Measurements from ENCODE around the gene MIOX. TPM values are rescaled to one million over a fixed set of nuclear protein-coding genes. Genes with fewer than 3 reads are reported as not detected.

MIOX gene
- total RNA-seq (2021; ENCODE audit: unreplicated experiment) (0.39 TPM), Bru-seq, nascent RNA (percentile 18 among the genes with signal in this experiment), BruChase-seq, experiment 1, labeled RNA remaining after a 6-hour chase (percentile 38 among the genes with signal in this experiment), BruChase-seq, experiment 2, labeled RNA remaining after a 2-hour chase (percentile 28 among the genes with signal in this experiment)
- 0.17 and 0.56 TPM in 2 replicates for polyA plus RNA-seq (2012)
- long read RNA-seq = 0 reads

DNA sequence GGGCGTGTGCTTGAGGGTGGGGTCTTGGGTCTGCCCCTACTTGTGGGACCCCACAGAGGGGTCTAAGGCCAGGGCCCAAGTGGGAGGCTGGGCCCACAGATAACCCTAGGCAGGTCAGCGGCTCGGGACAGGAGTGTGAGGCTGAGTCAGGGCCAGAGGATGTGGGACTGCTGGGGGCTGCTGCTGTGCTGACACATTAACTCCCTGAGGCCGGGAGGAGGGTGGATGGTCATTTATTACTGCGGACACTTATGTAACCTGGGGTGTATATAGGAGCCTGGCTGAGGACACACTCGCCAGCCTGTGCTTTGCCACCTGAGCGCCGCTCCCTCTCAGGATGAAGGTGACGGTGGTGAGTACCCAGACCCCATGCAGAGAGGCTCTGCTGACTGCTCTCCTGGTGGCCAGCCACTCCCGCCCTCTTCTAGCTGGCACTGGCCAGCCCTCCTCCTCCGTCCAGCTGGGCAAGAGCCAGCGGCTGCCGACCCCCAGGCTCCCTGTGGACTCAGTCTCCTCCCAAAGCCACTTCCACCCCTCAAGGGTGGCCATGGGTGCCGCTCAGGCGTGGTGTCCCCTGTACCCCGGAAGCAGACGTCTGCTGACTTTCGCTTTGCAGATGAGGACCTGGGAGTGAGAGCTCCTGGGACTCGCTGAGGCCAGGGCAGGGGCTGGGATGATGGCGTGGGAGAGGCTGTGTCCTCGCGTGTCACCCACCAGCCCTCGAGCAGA is at the start of gene MIOX:
Gene MIOX (plus strand): TSS at position 299 of the 729 bp plus-strand sequence. CDS start 39 bp downstream, at position 338.
- ChIA-PET CTCF (interaction anchor here (0.9 kb wide), 1 partner anchor 11 kb away, joined by 3 read pairs; no protein-coding TSS in a partner anchor), RAD21 (ENCODE audit: low non-redundant PET in 1 of 2, low total read pairs in 2 of 2, uncharacterized antibody in 2 of 2, unreplicated experiment in 2 of 2) (no interaction called here), POLR2A (no interaction called here)
- Histone ChIP-seq H2AFZ (ENCODE audit: low read depth, low read length, poor library complexity, severe bottlenecking) (no peak within 1 kb of the TSS), H3K79me2 (ENCODE audit: insufficient read depth, low read length) (no peaks in the 10 kb centered on the region), H4K20me1 (ENCODE audit: insufficient read depth) (no peaks in the 10 kb centered on the region), H3K4me1 (ENCODE audit: control insufficient read depth in 1 of 2, insufficient read depth in 2 of 2, low read length in 2 of 2) (peaks cover 6 to 25% of the 10 kb centered on the region in 2 experiments; a peak in 3 of 4 replicates), H3K4me2 (ENCODE audit: low read length) (no peak within 1 kb of the TSS), H3K36me3 (ENCODE audit: control insufficient read depth in 1 of 2, insufficient read depth in 2 of 2, low read length in 2 of 2) (no peaks in the 10 kb centered on the region), H3K4me3 (replicated peaks in 1 of 2; ENCODE audit: low read depth in 1 of 2, low read length in 2 of 2) (no peak within 1 kb of the TSS), H3K9me3 (ENCODE audit: control insufficient read depth in 1 of 2, insufficient read depth in 1 of 2, low read depth in 1 of 2, low read length in 2 of 2) (no peaks in the 10 kb centered on the region), H3K27me3 (ENCODE audit: insufficient read depth, low read length) (no peaks in the 10 kb centered on the region), H3K9ac (ENCODE audit: low read length) (no peak within 1 kb of the TSS), H3K27ac (ENCODE audit: low read depth, low read length) (no peak within 1 kb of the TSS; the same call in 1 of the 2 replicates), H3K9me2 (ENCODE audit: insufficient read depth) (no peaks in the 10 kb centered on the region)
- no peak for ATAC-seq
- no peak for DNase-seq (ENCODE audit: low read depth, low spot score)
- intact Hi-C loops (cut with micrococcal nuclease) = no loop called here
- BruUV-seq (replicated peaks) = no TSS peak
- TF ChIP-seq ATF3 (IDR thresholded peaks at IDR 0.05) (no peak), ZNF274 (IDR thresholded peaks at IDR 0.05; ENCODE audit: low read depth, low read length) (no peak), TCF7L2 (IDR thresholded peaks at IDR 0.05; ENCODE audit: borderline replicate concordance, extremely low read depth, insufficient read depth, insufficient read length) (no peak)

DNA sequence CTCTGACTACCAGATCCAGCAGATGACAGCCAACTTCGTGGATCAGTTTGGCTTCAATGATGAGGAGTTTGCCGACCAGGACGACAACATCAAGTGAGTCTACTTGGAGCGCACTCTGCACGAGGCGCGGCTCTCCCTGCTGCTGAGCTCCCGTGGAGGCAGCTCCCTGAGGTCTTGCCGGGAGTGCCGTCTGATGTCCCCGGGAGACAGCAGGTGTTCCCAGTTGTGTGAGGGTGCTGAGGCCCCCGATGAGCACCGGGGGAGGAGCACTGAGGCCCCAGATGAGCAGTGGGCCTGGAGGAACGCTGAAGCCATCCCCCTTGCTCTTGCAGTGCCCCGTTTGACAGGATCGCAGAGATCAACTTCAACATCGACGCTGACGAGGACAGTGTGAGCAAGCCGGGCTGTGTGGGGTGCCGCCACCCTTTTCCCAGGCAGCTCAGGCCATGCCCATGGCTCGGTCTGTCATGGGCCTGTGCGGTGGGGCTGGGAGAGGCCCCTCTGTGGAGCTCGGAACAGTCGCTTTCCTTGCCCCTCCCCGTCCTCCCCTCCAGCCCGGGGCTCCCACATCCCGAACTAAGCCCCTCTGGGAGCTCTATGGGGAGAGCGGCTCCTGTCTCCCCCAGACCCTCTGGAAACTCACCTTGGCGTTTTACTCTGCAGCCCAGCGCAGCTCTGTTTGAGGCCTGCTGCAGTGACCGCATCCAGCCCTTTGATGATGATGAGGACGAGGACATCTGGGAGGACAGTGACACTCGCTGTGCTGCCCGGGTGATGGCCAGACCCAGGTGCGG is 49.0 kb upstream of the MIOX start:
- H3K27ac ChIP-seq (ENCODE audit: low read depth, low read length) = no peak overlapping the region
- ATAC-seq (no peak), DNase-seq (ENCODE audit: low read depth, low spot score) (no peak)
- no TSS peak for BruUV-seq (replicated peaks)
- no peak overlapping the region for H3K9ac ChIP-seq (ENCODE audit: low read length)
- H4K20me1 ChIP-seq (ENCODE audit: insufficient read depth) = no peaks in the 10 kb centered on the region
- ChIA-PET POLR2A (no interaction called here), RAD21 (ENCODE audit: low non-redundant PET in 1 of 2, low total read pairs in 2 of 2, uncharacterized antibody in 2 of 2, unreplicated experiment in 2 of 2) (no interaction called here), CTCF (no interaction called here)
- H3K4me3 ChIP-seq (replicated peaks in 1 of 2; ENCODE audit: low read depth in 1 of 2, low read length in 2 of 2) = no peak overlapping the region
- no peaks in the 10 kb centered on the region for H3K4me1 ChIP-seq (ENCODE audit: control insufficient read depth in 1 of 2, insufficient read depth in 2 of 2, low read length in 2 of 2)
- H3K79me2 ChIP-seq (ENCODE audit: insufficient read depth, low read length) = no peaks in the 10 kb centered on the region
- H3K27me3 ChIP-seq (ENCODE audit: insufficient read depth, low read length) = no peaks in the 10 kb centered on the region
- peaks cover 5 to 8% of the 10 kb centered on the region in 2 experiments; a peak in 2 of 4 replicates for H3K36me3 ChIP-seq (ENCODE audit: control insufficient read depth in 1 of 2, insufficient read depth in 2 of 2, low read length in 2 of 2)
- H3K9me2 ChIP-seq (ENCODE audit: insufficient read depth) = no peaks in the 10 kb centered on the region
- no peak overlapping the region for H2AFZ ChIP-seq (ENCODE audit: low read depth, low read length, poor library complexity, severe bottlenecking)
- no peaks in the 10 kb centered on the region for H3K9me3 ChIP-seq (ENCODE audit: control insufficient read depth in 1 of 2, insufficient read depth in 1 of 2, low read depth in 1 of 2, low read length in 2 of 2)
- intact Hi-C loops (cut with micrococcal nuclease) = no loop called here
- H3K4me2 ChIP-seq (ENCODE audit: low read length) = no peak overlapping the region
- TF ChIP-seq EZH2phosphoT487 (IDR thresholded peaks at IDR 0.05; ENCODE audit: borderline replicate concordance) (no peak), SIN3A (IDR thresholded peaks at IDR 0.05; ENCODE audit: low read depth) (no peak), CBX3 (IDR thresholded peaks at IDR 0.05; ENCODE audit: low read depth) (no peak), YY1 (IDR thresholded peaks at IDR 0.05; ENCODE audit: extremely low read depth, insufficient replicate concordance, low read depth, low read length) (no peak), EGR1 (IDR thresholded peaks at IDR 0.05; ENCODE audit: low read depth) (no peak), CEBPB (IDR thresholded peaks at IDR 0.05; ENCODE audit: low read depth) (no peak), SRF (IDR thresholded peaks at IDR 0.05; ENCODE audit: low read depth) (no peak)
